GM12801 (cell line): ENCODE results near the gene AOPEP.

Experiments
- CTCF ChIP-seq: IDR thresholded peaks from one replicate; pipeline ENCODE4 v1.5.1; 2011; ENCODE audit warnings: control low read depth; ENCODE audit not compliant: insufficient read length; ENCODE audit errors: extremely low read depth

AOPEP gene

GRCh38 chr9:94746541-94747370 lies 20.3 kb downstream of the AOPEP start:
- TF ChIP-seq CTCF = no peak

GRCh38 chr9:94754976-94755475 lies 28.5 kb downstream of the AOPEP start:
- TF ChIP-seq CTCF = no peak

GRCh38 chr9:94757158-94757557 lies 30.7 kb downstream of the AOPEP start:
- no peak for TF ChIP-seq CTCF

- TF ChIP-seq CTCF = no peak
Observed at GRCh38 chr9:94758031-94758430, 31.5 kb downstream of the AOPEP start.

- no peak for TF ChIP-seq CTCF
Observed at GRCh38 chr9:94758880-94759279, 32.4 kb downstream of the AOPEP start.

- TF ChIP-seq CTCF = no peak
Observed at GRCh38 chr9:94760010-94760409, 33.5 kb downstream of the AOPEP start.

- TF ChIP-seq CTCF = no peak
Observed at GRCh38 chr9:94760660-94761059, 34.2 kb downstream of the AOPEP start.
